Measurements from ENCODE around the gene OCEL1.

DNA sequence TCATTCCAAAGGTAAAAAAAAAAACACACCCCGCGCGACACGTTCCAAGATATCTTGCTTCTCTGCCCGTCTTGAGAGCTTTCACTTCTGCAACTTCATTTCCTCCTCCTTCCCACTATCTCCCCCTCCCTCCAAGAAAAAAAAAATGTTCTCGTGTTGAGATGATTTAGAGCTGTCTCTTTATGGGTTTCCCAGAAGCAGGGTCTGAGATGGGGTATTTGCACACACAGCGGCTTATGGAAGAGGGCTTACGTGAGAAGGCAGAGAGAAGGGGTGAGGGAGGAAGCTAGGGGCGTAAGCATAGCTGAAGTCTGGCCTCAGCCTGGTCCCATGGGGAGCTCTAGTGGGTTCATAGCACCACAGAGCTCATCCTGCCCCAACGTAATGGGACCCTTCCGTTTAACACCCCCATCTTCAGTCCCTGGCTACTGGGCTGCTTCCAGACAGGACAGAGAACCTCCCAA is 42.1 kb upstream of the OCEL1 start:
- TF ChIP-seq, protein P1, sequence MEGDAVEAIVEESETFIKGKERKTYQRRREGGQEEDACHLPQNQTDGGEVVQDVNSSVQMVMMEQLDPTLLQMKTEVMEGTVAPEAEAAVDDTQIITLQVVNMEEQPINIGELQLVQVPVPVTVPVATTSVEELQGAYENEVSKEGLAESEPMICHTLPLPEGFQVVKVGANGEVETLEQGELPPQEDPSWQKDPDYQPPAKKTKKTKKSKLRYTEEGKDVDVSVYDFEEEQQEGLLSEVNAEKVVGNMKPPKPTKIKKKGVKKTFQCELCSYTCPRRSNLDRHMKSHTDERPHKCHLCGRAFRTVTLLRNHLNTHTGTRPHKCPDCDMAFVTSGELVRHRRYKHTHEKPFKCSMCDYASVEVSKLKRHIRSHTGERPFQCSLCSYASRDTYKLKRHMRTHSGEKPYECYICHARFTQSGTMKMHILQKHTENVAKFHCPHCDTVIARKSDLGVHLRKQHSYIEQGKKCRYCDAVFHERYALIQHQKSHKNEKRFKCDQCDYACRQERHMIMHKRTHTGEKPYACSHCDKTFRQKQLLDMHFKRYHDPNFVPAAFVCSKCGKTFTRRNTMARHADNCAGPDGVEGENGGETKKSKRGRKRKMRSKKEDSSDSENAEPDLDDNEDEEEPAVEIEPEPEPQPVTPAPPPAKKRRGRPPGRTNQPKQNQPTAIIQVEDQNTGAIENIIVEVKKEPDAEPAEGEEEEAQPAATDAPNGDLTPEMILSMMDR (IDR thresholded peaks at IDR 0.05): no peak
- no peak for TF ChIP-seq POLR2A (IDR thresholded peaks at IDR 0.05)
